CD4-positive, alpha-beta memory T cell (primary cell): Measurements from ENCODE around the gene MYO7A. TPM values are rescaled to one million over a fixed set of nuclear protein-coding genes. Genes with fewer than 3 reads are reported as not detected.
A peak's percentile ranks its signal among the peaks of the same experiment; 100 is the strongest.

ENCODE experiments used
- CTCF ChIA-PET: fragments of 350-600 bp; sonication (Branson Sonifier 250); formaldehyde crosslinking; loops from one replicate; lab custom pipeline; 2021; ENCODE audit warnings: inconsistent platforms; ENCODE audit not compliant: partially characterized antibody; lab: Charles Lee
- POLR2A ChIA-PET: fragments of 350-600 bp; sonication (Branson Sonifier 250); formaldehyde crosslinking; loops from one replicate; lab custom pipeline; 2021; ENCODE audit not compliant: partially characterized antibody; lab: Charles Lee
- DNase-seq, 5 donors: peaks; one replicate each; pipeline versions ENCODE4 v3.0.0 to v3.0.0-alpha.2; 2020 to 2022; ENCODE audit warnings: mixed read lengths in 1 of 5
- H3K27ac ChIP-seq: one replicate; pipeline ENCODE4 v1.7.0; 2013; ENCODE audit warnings: low read depth, low read length
- H3K27me3 ChIP-seq: 2 replicates; pipeline ENCODE4 v1.7.0; 2013; ENCODE audit warnings: mild to moderate bottlenecking, low read length, moderate library complexity; ENCODE audit not compliant: insufficient read depth
- H3K36me3 ChIP-seq: 2 replicates; pipeline ENCODE4 v1.7.0; 2013; ENCODE audit warnings: mild to moderate bottlenecking, low read length, moderate library complexity; ENCODE audit not compliant: insufficient read depth
- H3K4me1 ChIP-seq: 2 replicates; pipeline ENCODE4 v1.7.0; 2013; ENCODE audit warnings: mild to moderate bottlenecking, low read length, moderate library complexity; ENCODE audit not compliant: insufficient read depth
- H3K4me3 ChIP-seq, 2 donors: one replicate each; pipeline ENCODE4 v1.7.0; 2013; ENCODE audit warnings: low read length in 2 of 2, mild to moderate bottlenecking in 1 of 2
- H3K9me3 ChIP-seq, 2 donors: one replicate each; pipeline ENCODE4 v1.7.0; 2013; ENCODE audit warnings: low read length in 2 of 2, control low read depth in 1 of 2; ENCODE audit not compliant: control insufficient read depth in 1 of 2
- H3K27ac Mint-ChIP-seq, 7 donors: one replicate each; pipeline ENCODE4 v1.8.0; 2020 to 2021; ENCODE audit warnings: mixed read lengths in 7 of 7, mild to moderate bottlenecking in 6 of 7, inconsistent platforms in 3 of 7, moderate library complexity in 3 of 7
- H3K27me3 Mint-ChIP-seq, 2 donors: one replicate each; pipeline ENCODE4 v1.8.0; 2020 to 2021; ENCODE audit warnings: mixed read lengths in 2 of 2
- H3K36me3 Mint-ChIP-seq, 2 donors: one replicate each; pipeline ENCODE4 v1.8.0; 2020 to 2021; ENCODE audit warnings: mixed read lengths in 2 of 2, inconsistent platforms in 1 of 2, mild to moderate bottlenecking in 1 of 2
- H3K4me1 Mint-ChIP-seq, 4 donors: one replicate each; pipeline ENCODE4 v1.8.0; 2020 to 2021; ENCODE audit warnings: mixed read lengths in 4 of 4, mild to moderate bottlenecking in 1 of 4
- H3K4me3 Mint-ChIP-seq, 8 donors: one replicate each; pipeline ENCODE4 v1.8.0; 2020 to 2021; ENCODE audit warnings: mixed read lengths in 8 of 8, mild to moderate bottlenecking in 7 of 8, moderate library complexity in 6 of 8, inconsistent platforms in 3 of 8
- H3K9me3 Mint-ChIP-seq, 8 donors: one replicate each; pipeline ENCODE4 v1.8.0; 2020 to 2021; ENCODE audit warnings: mixed read lengths in 8 of 8, mild to moderate bottlenecking in 5 of 8, inconsistent platforms in 3 of 8, moderate library complexity in 1 of 8
- intact Hi-C: fragments of 100-400 bp; cut with micrococcal nuclease; formaldehyde crosslinking; loops from one replicate; pipeline ENCODE4 v1.15.1; 2023
- polyA plus RNA-seq, 2 donors: library from polyadenylated mRNA; unstranded; fragments of 300-500 nt; fragmentation: Illumina TruSeq; gene quantifications; one replicate each; pipeline ENCODE4 v1.2.3, GENCODE V29; 2021
- total RNA-seq, 2 experiments: library from RNA; stranded (reverse); gene quantifications; one replicate each; pipeline ENCODE4 v1.2.3, GENCODE V29; 2021

MYO7A gene
- total and polyA plus RNA-seq, 4 experiments from 2014 or later: 0.20 to 0.47 (median 0.24) TPM; not detected in 1

DNA sequence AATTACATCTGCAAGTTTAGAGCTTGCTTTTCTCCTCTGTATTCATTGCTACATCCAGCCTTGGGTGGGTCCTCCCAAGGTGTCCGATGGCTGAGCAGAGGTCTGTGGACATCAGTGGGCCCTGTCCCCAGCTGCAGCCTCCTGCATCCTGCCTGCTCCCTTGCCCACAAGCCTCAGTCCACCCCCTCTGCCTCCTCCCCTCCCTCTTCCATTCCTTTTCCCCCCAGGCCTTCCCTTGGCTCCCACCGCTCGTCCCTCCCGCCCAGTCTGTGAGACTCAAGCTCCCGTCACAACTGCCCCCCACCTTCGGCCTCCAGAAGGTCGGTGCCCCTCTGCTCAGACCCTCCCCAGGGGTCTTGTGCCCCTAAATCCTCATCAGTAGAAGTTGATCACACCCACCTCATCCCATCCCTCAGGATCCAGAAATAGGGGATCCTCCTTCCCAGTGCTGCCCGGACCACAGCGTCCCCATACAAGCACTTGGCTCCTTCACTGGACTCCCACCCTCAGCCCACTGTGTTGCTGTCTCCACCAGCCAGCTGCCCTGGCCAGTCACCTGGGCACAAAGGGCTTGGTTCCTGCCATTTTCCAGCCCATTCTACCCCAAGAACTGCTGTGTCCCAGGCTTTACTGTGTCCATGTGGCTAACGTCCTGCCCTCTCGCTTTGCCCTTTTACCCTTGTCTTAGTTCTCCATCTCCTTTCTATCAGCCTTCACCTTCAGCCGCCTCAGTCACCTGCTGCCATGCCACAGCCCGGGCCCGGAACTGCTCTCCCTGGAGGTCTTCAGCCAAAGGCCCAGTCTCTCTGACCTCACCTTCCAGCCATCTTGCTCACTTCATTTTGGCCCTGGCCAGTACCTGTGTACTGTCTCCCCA is 27.6 kb upstream of the MYO7A start:
- H3K27ac Mint-ChIP-seq: peak overlapping the region in 2 of 7 donors; percentile 31 to 48
- intact Hi-C loops: no loop called here
- Histone ChIP-seq H3K36me3 (no peaks in the 10 kb centered on the region), H3K4me1 (no peaks in the 10 kb centered on the region), H3K9me3 (no peaks in the 10 kb centered on the region), H3K27ac (no peak overlapping the region), H3K27me3 (no peaks in the 10 kb centered on the region), H3K4me3 (no peak overlapping the region)
- DNase-seq: no peak
- no peak overlapping the region for H3K4me3 Mint-ChIP-seq
- POLR2A ChIA-PET: no interaction called here
- peaks cover 0 to 2% (median 0%) of the 10 kb centered on the region in 4 donors for H3K4me1 Mint-ChIP-seq
- no peaks in the 10 kb centered on the region for H3K36me3 Mint-ChIP-seq
- CTCF ChIA-PET: interaction anchor here (1.9 kb wide), 1 partner anchor 9 kb away, joined by 6 read pairs; no protein-coding TSS in a partner anchor
- no peaks in the 10 kb centered on the region for H3K27me3 Mint-ChIP-seq
- no peaks in the 10 kb centered on the region for H3K9me3 Mint-ChIP-seq

DNA sequence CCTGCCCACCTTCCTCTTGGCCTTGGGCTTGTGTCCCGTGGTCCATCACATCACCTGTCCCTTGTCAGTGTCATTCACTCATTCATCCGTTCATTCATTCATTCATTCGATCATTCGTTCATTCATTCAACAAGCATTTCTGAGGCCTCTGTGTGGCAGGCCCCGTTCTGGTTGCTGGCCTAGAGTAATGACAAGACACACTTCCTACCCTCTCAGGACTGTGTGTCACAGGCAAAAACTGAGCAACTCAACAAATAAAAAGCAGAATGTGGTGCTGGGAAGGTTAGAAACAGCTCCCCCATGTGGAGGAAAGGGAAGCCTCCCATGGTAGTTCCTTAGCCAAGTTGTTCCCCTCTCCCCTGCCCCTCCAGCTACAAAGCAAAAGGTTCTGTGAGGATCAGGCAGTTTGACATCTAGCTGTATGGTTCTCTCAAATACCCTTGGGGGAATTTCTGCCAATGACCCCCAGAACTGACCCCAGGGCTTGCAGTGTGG is 27.0 kb upstream of the MYO7A start:
- peaks cover 0 to 2% (median 0%) of the 10 kb centered on the region in 4 donors for H3K4me1 Mint-ChIP-seq
- Histone ChIP-seq H3K27ac (no peak overlapping the region), H3K27me3 (no peaks in the 10 kb centered on the region), H3K9me3 (no peaks in the 10 kb centered on the region), H3K4me1 (no peaks in the 10 kb centered on the region), H3K36me3 (no peaks in the 10 kb centered on the region), H3K4me3 (no peak overlapping the region)
- ChIA-PET CTCF (interaction anchor here (1.9 kb wide), 1 partner anchor 10 kb away, joined by 6 read pairs; no protein-coding TSS in a partner anchor), POLR2A (no interaction called here)
- intact Hi-C loops: no loop called here
- H3K4me3 Mint-ChIP-seq: no peak overlapping the region
- peak in 1 of 5 donors; percentile 33 for DNase-seq
- H3K27ac Mint-ChIP-seq: peak overlapping the region in 2 of 7 donors; percentile 48 to 57
- no peaks in the 10 kb centered on the region for H3K36me3 Mint-ChIP-seq
- H3K27me3 Mint-ChIP-seq: no peaks in the 10 kb centered on the region
- no peaks in the 10 kb centered on the region for H3K9me3 Mint-ChIP-seq

DNA sequence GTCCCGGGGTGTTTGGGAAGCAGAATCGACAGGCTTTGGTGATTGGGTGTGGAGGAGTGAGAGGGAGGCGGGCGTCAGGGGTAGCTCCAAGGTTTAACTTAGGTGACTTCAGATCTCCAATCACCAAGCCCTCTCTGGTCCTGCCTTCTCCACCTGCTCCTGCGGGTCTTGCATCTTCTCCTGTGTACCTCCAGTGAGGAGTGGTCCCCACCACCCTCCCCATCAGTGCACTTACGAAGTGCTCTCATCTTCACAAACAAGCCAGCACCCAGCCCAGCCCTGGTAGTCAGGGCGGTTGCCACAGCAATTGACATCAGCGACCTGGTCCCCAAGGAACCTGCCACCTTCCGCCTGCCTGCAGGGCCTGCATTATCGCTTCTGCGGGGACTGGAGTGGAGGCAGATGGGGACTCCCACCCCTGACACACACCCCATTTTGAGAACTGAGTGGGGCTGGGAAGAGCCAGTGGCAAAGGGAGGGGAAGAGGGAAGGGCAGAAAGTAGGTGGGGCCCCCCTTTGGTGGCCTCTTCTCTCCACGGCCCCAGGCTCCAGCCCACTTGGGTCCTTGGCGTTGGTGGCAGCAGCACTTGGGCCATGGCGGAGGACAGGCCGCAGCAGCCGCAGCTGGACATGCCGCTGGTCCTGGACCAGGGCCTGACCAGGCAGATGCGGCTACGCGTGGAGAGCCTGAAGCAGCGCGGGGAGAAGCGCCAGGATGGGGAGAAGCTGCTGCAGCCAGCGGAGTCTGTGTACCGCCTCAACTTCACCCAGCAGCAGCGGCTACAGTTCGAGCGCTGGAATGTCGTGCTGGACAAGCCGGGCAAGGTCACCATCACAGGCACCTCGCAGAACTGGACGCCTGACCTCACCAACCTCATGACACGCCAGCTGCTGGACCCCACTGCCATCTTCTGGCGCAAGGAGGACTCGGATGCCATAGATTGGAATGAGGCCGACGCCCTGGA is 25.5 kb upstream of the MYO7A start, which contains the start of gene OMP:
OMP (plus strand) TSS at position 595 of the 965 bp plus-strand sequence; CDS start at position 595, 0 bp downstream.
- Mint-ChIP-seq H3K4me1 (peaks cover 0 to 2% (median 0%) of the 10 kb centered on the region in 4 donors), H3K36me3 (no peaks in the 10 kb centered on the region), H3K4me3 (no peak within 1 kb of the TSS), H3K27ac (peak within 1 kb of the TSS in 2 of 7 donors; percentile 57 to 77), H3K9me3 (no peaks in the 10 kb centered on the region), H3K27me3 (no peaks in the 10 kb centered on the region)
- Histone ChIP-seq H3K4me3 (no peak within 1 kb of the TSS), H3K27ac (no peak within 1 kb of the TSS), H3K27me3 (no peaks in the 10 kb centered on the region), H3K9me3 (no peaks in the 10 kb centered on the region), H3K36me3 (no peaks in the 10 kb centered on the region), H3K4me1 (no peaks in the 10 kb centered on the region)
- ChIA-PET CTCF (interaction anchor here (1.0 to 1.9 kb wide), 2 partner anchors 11 kb away, joined by 3 to 6 read pairs; no protein-coding TSS in a partner anchor), POLR2A (no interaction called here)
- DNase-seq: no peak
- intact Hi-C loops: no loop called here

DNA sequence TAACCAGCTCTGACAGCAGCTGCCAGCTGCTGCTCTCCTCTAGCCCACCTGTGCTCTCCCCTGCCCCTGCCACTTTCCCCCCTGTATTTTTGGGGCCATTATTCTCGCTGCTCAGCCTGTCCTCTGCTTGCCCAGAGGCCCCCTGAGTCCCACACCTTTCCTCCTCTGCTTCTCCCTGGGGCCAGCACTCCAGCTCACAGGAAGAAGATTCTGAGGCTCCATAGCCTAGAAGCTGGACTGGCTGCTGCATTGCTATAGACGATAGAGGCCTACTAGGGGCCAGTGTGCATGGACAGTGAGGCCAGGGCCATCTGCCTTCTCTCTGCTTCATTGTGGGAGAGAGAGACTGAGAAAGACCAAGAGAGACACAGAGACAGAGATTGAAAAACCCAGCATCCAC is 24.7 kb upstream of the MYO7A start:
- ChIA-PET POLR2A (interaction anchor here (0.5 kb wide), 1 partner anchor 56 kb away, joined by 4 read pairs; no protein-coding TSS in a partner anchor), CTCF (interaction anchor here (1.0 kb wide), 1 partner anchor 12 kb away, joined by 3 read pairs; no protein-coding TSS in a partner anchor)
- no peak for DNase-seq
- no peaks in the 10 kb centered on the region for H3K4me1 ChIP-seq
- Mint-ChIP-seq H3K9me3 (no peaks in the 10 kb centered on the region), H3K27ac (peak overlapping the region in 1 of 7 donors; percentile 77), H3K27me3 (no peaks in the 10 kb centered on the region), H3K4me3 (no peak overlapping the region), H3K36me3 (no peaks in the 10 kb centered on the region), H3K4me1 (peaks cover 0 to 2% (median 0%) of the 10 kb centered on the region in 4 donors)
- H3K27ac ChIP-seq: no peak overlapping the region
- no peaks in the 10 kb centered on the region for H3K36me3 ChIP-seq
- H3K4me3 ChIP-seq: no peak overlapping the region
- H3K27me3 ChIP-seq: no peaks in the 10 kb centered on the region
- H3K9me3 ChIP-seq: no peaks in the 10 kb centered on the region
- intact Hi-C loops: no loop called here

DNA sequence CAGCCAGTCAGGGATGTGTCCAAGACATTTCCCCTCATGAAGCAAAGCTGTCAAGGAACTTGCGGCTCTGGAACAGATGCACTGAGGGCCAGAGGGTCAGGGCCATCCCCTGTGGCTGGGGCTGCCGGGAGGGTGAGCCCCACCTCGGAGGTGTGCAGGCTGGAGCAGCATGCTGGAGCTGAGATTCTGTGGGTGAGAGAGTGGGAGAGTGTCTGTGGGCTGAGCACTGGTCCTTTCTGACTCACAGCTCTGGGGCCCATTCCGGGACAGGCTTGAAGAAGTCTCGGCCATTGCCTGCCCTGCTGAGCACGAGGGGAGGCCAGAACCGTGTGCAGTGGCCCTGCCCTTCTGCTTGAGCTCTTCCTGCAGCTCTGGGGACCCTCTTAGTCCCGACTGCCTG is 23.3 kb upstream of the MYO7A start:
- H3K27me3 ChIP-seq: no peaks in the 10 kb centered on the region
- H3K36me3 Mint-ChIP-seq: no peaks in the 10 kb centered on the region
- no peak for DNase-seq
- H3K9me3 ChIP-seq: no peaks in the 10 kb centered on the region
- H3K4me1 ChIP-seq: no peaks in the 10 kb centered on the region
- ChIA-PET CTCF (no interaction called here), POLR2A (no interaction called here)
- no peak overlapping the region for H3K27ac Mint-ChIP-seq
- peaks cover 0 to 2% (median 0%) of the 10 kb centered on the region in 4 donors for H3K4me1 Mint-ChIP-seq
- H3K4me3 Mint-ChIP-seq: no peak overlapping the region
- H3K27ac ChIP-seq: no peak overlapping the region
- no peaks in the 10 kb centered on the region for H3K36me3 ChIP-seq
- intact Hi-C loops: no loop called here
- H3K27me3 Mint-ChIP-seq: no peaks in the 10 kb centered on the region
- H3K4me3 ChIP-seq: no peak overlapping the region
- no peaks in the 10 kb centered on the region for H3K9me3 Mint-ChIP-seq

DNA sequence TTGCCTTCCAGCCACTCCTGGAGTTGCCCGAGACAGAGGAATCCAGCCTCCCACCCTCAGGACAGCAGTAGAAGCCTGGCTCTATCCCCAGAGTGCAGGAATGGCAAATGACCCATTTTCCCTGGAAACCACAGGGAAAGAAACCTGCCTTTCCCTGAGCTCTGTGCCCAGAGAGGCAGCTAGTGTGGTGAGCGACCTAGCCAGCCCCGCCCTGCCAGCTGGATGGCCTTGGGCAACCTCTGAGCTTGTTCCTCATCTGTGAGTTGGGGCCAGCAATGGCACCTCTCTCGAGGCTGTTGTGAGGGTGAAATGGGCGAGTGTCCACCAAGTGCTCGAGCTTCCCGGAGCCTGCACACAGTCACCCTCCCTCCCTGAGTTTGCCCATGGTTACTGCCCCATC is 21.7 kb upstream of the MYO7A start:
- H3K27ac Mint-ChIP-seq: no peak overlapping the region
- Histone ChIP-seq H3K9me3 (no peaks in the 10 kb centered on the region), H3K4me1 (no peaks in the 10 kb centered on the region), H3K27me3 (no peaks in the 10 kb centered on the region), H3K4me3 (no peak overlapping the region), H3K27ac (no peak overlapping the region), H3K36me3 (no peaks in the 10 kb centered on the region)
- no peaks in the 10 kb centered on the region for H3K27me3 Mint-ChIP-seq
- H3K4me3 Mint-ChIP-seq: no peak overlapping the region
- ChIA-PET POLR2A (interaction anchor here (0.7 kb wide), 1 partner anchor 15 kb away, joined by 3 read pairs; no protein-coding TSS in a partner anchor), CTCF (interaction anchor here (1.3 kb wide), 1 partner anchor 15 kb away, joined by 5 read pairs; no protein-coding TSS in a partner anchor)
- DNase-seq: peak in 1 of 5 donors; percentile 27
- intact Hi-C loops: no loop called here
- no peaks in the 10 kb centered on the region for H3K36me3 Mint-ChIP-seq
- H3K4me1 Mint-ChIP-seq: no peaks in the 10 kb centered on the region
- no peaks in the 10 kb centered on the region for H3K9me3 Mint-ChIP-seq
